Islet precursor cell (in vitro differentiated cells): ENCODE measurements around the gene SLC25A12.

Experiments used
- DNase-seq: peaks from one replicate; pipeline ENCODE4 v3.0.0-alpha.2; 2018

Gene SLC25A12

DNA sequence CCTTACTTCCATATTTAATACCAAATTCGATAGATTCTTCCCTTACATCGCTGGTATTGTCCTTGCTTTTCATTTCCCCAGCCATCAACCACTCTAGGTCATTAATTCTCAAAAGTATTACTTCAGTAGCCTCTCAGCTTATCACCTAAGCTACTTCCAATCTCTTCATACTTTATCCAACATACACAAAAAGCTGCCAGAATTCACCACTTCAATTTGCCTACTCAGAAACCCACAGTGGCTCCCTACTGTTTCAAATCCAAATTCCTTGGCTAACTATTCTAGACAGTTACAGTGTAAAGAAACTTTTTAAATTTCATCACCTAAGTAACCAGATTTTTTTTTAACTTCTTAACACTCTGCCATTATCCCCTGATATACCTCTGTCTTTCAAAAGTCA is 4.7 kb downstream of the SLC25A12 start:
- DNase-seq, result no peak

DNA sequence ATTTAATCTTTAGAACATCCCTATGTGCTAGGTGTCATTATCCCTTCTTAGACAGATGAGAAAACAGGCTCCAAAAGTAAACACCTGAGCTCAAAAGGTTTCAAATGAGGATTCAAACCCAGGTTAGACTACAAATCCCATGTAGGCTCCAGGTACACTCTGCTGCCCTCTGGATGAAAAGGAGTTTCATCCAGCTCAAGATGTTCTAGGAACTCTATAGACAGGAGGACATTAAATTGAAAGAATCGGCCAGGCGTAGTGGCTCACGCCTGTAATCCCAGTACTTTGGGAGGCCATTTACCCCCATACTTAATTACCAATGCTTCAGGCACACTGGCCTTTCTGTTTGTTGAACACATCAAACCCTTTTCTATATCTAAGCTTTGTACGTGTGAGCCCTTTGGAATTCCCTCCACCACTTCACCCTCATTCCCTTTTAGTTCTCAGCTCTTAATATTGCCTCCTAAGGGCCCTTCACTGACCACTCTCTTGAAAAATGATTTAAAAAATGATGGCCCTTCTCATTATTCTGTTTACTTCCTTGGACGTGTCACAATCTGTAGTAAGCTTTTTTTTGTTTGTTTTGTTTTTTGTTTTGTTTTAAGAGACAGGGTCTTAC is 10.7 kb downstream of the SLC25A12 start:
- DNase-seq, result no peak

DNA sequence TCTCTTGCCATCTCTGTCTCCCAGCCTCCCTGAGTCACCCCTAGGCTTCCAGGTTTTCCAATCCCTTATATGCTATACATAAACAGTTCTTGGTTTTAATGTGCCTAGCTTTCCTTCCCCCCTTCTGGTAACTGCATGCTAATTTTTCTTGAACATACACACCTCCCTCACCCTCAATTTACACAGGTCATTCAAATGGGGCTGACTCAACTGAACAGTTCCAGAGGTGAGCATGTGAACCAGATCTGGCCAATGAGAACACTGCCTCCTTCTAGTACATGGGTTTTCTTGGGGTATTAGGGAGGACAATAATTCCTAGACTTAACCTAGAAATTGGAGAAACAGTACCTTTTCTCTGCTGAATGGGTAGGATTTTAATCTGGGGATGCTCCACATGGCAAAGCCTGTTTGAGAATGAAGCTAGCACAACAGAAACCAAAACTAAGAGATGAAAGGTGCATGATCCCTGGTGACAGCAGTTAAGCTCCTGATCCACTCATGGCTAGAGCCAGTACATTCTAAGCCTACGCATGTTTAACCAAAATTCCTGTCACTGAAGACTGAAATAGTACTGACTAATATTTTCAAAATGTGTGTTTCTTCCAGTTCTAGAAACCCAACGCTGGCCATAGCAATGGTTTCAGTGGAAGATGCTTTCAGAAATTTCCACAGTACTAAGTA is 11.8 kb downstream of the SLC25A12 start:
- DNase-seq, result no peak

DNA sequence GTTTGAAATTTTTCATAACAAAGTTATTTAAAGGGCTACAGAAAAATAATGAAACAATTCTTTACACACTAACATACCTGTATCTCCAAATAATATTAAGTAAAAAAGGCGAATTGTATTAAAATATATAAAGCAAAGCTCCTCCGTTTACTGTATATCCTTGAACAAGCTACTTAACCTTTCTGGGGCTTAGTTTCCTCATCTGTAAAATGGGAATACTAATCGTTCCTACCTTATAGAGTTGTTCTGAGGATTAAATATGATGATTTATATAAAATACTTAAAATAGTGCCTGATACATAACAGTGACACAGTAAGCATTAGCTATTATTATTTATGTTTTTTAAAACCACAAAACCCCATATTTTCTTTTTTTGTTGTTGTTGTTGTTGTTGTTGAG is 13.3 kb downstream of the SLC25A12 start:
- no peak for DNase-seq

DNA sequence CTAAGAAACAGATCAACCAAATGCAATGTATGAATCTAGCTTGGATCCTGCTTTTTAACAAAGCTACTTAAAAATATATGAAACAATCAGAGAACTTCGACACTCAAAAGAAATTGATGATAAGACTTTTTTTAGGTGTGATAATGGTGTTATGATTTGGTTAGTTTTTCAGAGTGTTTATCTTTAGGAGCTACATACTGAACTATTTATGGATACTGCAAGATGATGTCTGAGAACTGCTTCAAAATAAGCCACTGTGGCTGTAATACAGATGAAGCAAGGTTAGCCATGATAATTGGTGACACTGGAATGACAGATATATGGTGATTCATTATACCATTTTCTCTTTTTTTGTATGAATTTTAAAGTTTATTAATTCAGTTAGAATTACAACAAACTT is 14.2 kb downstream of the SLC25A12 start:
- DNase-seq, result no peak

DNA sequence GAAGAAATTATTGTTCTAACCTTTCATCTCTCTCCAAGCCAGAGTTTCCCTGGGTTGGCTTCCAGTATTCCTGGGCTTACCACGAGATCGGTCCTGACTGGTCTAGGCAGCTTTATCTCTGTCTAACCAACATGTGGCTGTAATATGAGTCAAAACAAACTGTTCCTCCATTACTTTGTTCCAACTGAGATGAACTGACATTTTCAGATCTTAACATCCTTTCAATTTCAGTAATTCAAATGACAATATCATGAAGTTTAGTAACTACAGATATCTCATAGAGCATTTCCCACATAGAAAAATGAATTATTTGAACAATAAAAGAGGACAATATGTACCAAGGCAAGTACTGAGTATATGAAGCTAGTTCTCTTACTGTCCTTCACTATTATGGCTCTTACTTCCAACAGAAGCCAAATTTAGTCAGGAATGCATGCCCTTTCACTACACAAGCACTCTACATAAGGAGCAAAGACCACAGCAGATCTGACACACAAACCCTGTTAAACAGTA is 15.5 kb downstream of the SLC25A12 start:
- DNase-seq, result no peak

DNA sequence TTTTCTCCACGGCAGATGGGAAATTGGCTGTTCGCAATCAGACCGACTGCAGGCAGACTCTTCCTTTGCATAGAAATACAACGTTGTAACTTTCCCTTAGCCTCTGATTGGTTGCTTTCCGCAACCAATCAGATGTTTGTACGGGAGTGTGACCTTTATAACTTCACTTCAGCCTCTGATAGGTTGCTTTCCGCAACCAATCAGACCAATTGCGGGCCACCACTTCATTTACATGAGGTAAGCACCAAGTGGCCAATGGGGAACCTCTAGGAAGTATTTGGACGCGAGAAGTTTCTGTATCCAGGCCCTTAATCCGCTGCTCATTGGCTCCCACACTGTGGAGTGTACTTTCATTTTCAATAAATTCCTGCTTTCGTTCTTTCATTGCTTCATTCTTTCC is 19.1 kb downstream of the SLC25A12 start:
- DNase-seq, result no peak

DNA sequence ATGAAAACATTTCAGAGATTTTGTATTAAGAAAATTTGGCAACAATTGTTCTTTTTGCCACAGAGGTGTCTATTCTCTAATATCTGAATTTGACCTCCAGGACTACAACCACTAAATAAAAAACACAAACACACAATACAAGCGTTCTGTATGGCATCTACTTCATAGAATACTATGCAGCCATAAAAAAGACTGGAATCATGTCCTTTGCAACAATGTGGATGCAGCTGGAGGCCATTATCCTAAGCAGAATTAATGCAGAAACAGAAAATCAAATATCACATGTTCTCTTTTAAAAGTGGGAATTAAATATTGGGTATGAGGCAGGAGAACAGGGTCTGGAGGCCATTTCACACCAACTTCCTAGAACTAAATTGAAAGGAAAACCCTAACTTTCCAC is 19.5 kb downstream of the SLC25A12 start:
- DNase-seq, result no peak

DNA sequence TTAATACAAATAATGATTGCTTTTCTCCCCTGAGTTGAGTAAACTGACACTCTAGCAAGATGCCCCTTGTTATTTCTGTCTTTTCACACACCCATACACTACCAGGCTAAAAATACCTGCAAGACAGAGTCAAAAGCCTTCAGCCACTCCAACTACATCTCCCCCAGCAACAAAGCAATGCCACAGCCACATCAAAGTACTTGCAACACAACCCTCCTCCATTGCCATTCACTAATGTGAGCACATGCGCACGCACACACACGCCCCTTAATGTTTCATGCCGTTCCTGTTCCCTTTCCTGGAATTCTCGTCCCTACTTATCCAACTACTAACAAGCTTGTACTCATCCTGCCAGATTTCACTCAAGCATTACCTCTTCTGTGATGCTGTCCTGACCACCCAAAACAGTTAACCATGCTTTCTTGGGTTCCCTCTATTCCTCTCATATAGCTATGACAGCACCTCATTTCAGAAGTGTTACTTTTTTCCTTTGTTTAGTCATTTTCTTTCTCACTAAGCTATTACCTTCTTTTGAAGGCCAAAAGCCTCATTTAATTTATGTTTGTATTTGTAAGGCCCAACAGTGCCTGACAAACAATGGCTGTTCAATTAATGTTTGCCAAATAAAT is 29.6 kb downstream of the SLC25A12 start:
- DNase-seq, result peak; percentile 55

DNA sequence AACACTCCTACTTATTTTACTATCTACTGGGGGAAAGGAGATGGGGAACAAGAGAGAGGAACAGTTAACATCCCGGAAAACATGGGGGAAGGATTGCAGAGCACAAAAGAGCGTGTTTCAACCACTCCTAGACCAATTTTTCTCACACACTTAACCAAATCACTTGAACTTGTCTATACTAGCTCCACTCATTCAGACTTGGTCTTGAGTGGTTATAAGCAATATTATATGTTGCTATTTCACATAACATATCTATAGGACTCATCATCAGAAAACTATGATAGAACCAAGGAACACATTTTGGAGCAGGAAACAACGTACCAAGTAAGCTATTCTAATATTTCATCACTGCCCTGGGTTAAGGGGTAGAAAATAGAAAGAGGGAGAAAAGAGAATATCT is 31.5 kb downstream of the SLC25A12 start:
- DNase-seq, result no peak

DNA sequence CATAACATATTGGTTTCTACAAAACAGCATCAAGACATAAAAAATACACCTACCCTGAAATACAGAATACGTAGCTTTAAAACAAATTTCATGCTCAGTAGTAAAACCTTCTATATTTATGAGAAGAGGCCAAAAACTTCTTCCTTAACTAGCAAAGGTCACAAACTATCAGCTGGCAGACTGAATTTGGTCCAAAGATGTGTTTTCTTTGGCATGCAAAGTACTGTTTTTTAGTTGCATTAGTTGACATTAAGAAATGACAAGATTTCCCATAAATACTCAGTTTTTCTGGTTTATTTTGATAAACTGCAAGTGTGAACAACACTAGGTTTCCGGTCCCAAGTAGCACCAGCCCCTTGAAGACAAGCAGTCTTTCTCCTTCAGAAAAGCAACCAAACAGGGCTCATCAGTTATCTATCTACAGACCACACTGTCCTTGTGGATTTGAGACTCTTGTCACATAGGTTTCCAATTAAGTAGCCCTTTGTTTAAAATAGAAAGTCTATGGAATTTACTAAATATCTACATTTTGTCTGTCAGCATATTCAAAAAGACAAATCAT is 35.6 kb downstream of the SLC25A12 start:
- no peak for DNase-seq

DNA sequence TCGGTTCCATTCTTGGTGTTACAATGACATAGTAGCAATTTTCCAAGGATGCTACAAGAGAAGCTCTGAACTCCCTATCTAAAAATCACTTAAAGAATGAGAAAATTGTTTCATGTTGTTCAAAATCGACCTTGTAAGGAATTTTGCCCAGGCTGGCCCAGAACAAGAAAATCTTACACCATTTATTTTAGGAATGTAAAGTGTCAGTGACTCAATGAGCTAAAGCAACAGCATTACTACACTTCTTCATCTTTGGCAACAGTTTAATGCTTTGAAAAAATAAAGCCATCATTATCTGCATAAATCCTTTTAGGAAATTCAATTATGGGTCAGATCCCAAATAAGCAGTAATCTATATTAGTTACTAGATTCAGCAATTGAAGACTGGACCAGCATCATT is 38.6 kb downstream of the SLC25A12 start:
- DNase-seq, result no peak

DNA sequence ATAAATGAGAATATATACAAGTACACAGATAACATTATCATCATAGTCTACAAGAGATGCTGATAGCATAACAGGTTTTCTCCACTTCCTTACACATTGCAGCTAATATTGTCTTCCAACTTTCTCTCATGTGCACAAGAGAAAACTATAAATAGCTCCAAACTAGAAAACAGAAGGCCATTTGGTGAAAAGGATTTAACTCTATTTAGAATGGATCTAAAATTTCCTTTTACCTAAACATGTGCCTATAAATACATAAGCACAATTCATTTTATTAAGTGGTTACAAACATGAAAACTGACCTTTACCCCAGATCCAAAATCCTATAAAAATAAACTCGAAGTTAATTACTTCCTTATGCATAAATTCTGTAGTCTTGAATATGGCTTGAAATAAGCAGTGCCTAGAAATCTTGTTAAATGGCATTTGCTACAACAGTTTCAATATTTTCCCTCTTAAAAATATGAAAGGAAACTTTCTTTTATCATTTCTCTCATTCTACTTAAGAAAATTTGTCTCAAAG is 41.6 kb downstream of the SLC25A12 start:
- DNase-seq, result no peak

DNA sequence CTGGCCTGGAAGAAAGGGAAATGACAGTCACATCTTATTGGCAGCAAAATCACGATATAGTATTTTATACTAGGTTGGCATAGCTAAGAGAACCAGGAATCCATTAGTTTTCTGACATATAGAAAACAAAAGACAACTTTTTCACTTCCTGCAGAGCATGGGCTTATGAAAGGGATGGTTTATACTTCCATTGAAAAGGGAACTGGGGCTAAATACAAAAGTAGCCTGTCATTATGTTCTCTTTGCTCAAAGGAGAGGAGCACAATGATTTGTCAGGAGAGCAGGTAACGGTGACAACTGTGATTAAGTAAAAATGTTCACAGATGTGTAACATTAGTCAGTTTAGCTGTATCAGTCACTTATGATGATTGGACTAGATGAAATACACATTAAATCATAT is 46.4 kb downstream of the SLC25A12 start:
- no peak for DNase-seq

DNA sequence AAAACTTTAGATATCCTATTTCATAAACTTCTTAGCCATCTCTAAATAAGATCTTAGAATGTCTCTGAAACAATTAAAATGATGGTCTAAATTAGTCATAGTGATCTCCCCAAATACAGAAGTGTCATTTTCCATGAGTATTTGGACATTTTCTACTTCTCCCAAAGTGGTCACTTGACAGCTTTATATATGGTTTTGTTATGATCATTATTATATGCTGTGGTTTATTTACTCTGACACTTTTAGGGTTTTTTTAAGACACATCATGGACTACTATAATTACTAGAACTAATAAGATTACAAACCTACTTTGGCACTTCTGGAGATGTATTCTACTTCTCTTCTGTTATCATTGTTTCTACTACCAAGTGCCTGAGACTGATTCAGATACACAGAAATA is 47.1 kb downstream of the SLC25A12 start:
- no peak for DNase-seq

DNA sequence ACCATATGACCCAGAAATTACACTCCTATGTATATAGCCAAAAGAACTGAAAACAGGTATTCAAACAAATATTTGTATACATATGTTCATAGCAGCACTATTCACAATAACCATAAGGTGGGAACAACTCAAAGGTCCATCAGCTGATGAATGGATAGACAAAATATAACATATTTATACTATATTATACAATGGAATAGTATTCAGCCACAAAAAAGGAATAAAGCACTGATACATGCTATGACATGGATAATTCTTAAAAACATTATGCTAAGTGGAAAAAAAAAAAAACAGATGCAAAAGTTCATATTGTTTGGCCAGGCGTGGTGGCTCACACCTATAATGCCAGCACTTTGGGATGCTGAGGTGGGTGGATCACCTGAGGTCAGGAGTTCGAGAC is 52.0 kb downstream of the SLC25A12 start:
- no peak for DNase-seq

DNA sequence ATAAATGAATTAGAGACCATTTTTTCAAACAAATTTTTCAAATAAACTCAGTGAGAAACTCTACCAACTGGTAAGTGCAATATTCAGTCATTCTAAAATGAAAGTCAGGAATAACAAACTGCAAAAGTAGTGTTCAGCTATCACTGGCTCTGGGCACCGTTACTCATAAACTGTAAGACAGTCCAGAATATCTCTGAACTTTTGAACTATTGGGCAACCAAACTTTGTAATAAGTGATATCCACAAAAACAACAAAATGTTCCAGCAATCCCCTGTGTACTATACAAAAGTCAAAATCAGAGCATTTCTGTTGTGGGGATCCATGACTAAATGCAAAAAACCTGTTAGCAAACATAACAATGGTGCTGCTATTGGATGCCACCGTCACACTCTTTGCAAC is 56.3 kb downstream of the SLC25A12 start:
- no peak for DNase-seq

DNA sequence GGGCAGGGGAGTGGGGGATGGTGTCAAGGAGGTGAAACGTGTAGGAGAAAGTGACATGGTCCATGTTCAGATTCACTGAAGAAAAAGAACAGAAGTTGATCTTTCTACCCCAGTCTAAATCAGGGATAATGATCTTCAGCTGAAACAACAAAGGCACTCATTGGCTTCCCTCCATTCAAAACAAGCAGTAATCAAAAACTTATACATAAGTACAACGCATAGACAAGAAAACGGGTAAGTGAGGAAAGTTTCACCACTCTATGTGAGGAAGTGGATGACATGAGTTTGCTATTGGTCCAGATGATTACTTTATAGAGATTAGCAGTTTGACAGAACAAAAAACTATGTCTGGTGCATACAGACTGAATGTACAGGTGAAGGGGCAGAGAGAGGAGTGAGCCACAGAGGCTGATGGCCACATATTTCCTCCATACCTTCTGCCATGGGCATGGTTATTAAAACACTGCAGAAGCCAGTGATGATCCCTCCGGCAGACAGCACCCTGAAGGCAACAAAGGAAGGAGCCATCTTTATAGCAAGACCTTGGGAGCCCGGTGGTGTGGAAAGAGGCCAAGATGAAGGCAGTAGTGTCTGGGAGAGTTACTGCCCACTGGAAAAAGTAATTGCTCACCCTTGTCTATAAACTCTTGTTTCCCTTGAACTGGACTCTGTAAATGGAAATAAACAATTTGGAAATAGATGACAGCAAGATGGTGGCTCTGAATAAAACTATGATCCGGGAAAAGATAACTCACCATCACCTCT is 57.7 kb downstream of the SLC25A12 start:
- DNase-seq, result no peak

DNA sequence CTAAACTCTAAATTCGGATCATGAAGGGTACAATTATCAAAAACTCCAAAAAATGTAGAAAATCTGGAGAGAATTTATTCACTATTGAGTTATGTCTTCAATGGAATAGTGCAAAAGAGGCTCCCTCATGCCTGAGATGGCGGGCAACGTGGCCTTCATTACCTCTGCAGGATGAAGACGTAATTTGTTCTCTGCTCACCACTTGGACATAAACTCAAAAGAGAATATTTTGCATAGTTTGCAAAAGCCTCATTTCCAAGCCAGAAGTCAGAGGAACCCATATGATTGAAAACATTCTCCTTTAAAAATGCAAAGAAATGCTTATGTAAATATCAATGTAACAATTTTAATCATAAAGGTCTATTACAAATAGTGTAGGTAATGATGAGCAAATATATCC is 58.7 kb downstream of the SLC25A12 start:
- DNase-seq, result no peak

DNA sequence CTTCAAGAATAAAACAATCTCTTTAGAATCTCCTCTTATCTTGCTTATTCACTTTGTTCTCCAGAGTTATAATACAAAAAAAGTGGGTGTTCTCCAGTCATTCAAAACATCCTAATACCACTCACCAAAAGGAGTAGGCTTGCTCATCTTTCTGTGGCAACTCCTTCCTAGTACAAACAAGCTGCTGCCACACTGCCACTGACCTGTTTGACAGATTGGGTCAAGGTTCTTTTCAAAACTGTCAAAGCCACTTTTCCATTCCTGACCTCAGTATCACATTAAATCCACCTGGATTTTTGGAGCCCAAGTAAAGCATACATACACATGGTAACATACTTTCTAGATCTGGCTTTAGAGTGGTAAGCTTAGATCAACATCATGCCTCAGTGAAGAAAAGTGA is 59.8 kb downstream of the SLC25A12 start:
- no peak for DNase-seq

DNA sequence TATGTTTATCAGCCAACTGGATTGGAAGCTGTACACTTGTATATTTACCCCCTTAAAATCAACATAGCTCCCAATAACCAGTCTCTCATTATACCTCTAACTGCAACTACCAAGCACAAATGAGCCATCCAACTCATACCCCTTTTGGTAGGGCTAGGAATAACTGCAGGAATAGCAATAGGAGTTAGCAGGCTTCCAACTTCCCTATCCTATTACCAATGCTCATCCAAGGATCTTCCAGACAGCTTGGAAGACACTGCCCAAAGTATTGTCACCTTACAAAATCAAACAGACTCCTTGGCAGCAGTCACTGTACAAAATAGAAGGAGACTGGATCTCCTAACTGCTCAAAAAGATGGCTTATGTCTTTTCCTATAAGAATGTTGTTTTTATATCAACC is 61.6 kb downstream of the SLC25A12 start:
- DNase-seq, result no peak

DNA sequence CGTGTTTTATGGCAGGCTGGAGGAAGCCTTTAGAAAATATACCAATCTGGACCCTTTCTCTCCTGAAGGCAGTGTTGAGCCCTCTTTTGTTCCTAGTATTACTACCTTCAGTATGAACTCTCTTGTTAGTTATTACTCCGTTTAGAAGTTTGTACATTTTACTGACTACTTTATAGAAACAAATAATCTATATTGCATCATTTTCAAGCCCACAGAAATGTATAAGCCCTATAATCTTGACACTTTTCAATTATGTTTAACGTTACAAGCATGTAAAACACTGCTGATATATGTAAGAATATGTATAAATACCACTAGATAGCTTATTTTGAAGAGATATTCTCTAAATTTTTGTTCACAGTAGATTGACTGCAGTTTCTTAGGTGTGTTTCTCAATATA is 64.0 kb downstream of the SLC25A12 start:
- DNase-seq, result no peak

DNA sequence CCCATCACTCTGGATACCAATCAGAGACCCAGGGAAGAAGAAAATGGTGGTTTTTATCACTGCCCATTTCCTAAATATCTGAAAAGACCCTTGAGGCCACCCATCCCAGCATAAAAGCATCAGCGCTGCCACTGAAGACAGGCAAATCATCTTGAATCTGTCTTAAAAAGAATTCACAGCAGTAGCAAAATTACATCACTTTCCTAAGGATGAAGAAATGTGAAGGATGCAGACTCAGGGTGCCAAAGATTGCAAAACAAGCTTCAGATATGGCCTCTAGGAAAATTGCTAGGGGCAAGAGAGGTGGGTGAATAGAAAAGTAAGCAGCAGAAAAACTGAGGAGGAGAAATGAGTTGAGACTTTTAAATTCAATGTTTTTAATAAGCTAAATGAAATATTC is 70.0 kb downstream of the SLC25A12 start:
- DNase-seq, result no peak
